Measurements from ENCODE around the gene OLIG1.

Gene OLIG1

DNA sequence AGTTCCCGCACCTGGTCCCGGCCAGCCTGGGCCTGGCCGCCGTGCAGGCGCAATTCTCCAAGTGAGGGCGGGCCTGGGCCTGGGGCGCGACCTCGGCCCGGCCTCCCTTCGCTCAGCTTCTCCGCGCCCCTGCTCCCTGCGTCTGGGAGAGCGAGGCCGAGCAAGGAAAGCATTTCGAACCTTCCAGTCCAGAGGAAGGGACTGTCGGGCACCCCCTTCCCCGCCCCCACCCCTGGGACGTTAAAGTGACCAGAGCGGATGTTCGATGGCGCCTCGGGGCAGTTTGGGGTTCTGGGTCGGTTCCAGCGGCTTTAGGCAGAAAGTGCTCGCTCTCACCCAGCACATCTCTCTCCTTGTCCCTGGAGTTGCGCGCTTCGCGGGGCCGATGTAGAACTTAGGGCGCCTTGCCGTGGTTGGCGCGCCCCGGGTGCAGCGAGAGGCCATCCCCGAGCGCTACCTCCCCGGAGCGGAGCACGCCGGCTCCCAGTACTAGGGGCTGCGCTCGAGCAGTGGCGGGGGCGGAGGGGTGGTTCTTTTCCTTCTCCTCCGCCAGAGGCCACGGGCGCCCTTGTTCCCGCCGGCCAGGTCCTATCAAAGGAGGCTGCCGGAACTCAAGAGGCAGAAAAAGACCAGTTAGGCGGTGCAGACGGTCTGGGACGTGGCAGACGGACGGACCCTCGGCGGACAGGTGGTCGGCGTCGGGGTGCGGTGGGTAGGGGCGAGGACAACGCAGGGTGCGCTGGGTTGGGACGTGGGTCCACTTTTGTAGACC lies 1.2 kb downstream of the OLIG1 start:
- H3K27ac ChIP-seq, result no peak overlapping the region
- TF ChIP-seq CTCF (IDR thresholded peaks at IDR 0.05; ENCODE audit: low read depth, low read length), result no peak
- DNase-seq, result peak; percentile 47
- no peaks in the 10 kb centered on the region for H3K36me3 ChIP-seq
- H3K9me3 ChIP-seq (ENCODE audit: severe bottlenecking), result peaks cover 8% of the 10 kb centered on the region
- H3K27me3 ChIP-seq (ENCODE audit: insufficient read depth, low read depth, severe bottlenecking), result peaks cover 43% of the 10 kb centered on the region
- peak overlapping the region; percentile 57 for H3K4me3 ChIP-seq (ENCODE audit: low read depth, low read length)

- H3K27me3 ChIP-seq (ENCODE audit: insufficient read depth, low read depth, severe bottlenecking), result peaks cover 43% of the 10 kb centered on the region
- H3K36me3 ChIP-seq, result no peaks in the 10 kb centered on the region
- DNase-seq, result peak; percentile 41
- H3K9me3 ChIP-seq (ENCODE audit: severe bottlenecking), result peaks cover 8% of the 10 kb centered on the region
- TF ChIP-seq CTCF (IDR thresholded peaks at IDR 0.05; ENCODE audit: low read depth, low read length), result no peak
- no peak overlapping the region for H3K27ac ChIP-seq
- peak overlapping the region; percentile 57 for H3K4me3 ChIP-seq (ENCODE audit: low read depth, low read length)
These were observed 1.9 kb downstream of the OLIG1 start for GRCh38 chr21:33071770-33072306.

DNA sequence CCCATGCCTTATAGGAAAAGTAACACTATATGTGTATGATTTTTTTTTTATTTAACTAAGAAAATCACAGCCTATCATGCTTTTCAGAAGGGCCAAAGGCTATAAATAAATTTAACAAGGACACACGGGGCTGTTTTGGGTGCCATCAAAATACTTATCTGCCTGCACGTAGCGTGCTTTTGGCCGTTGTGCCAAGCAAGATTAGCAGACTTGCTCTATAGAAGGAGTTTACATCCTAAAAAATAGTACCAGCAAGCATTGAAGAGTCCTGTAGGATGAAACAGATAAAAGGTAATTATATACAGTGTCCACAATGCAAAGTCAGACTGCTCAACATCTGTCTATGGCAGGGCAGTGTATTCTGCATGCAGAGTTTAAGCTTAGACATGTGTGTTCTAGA lies 3.7 kb downstream of the OLIG1 start:
- H3K9me3 ChIP-seq (ENCODE audit: severe bottlenecking), result peaks cover 8% of the 10 kb centered on the region
- DNase-seq, result no peak
- no peak for TF ChIP-seq CTCF (IDR thresholded peaks at IDR 0.05; ENCODE audit: low read depth, low read length)
- no peaks in the 10 kb centered on the region for H3K36me3 ChIP-seq
- peaks cover 36% of the 10 kb centered on the region for H3K27me3 ChIP-seq (ENCODE audit: insufficient read depth, low read depth, severe bottlenecking)
- no peak overlapping the region for H3K4me3 ChIP-seq (ENCODE audit: low read depth, low read length)
- no peak overlapping the region for H3K27ac ChIP-seq

DNA sequence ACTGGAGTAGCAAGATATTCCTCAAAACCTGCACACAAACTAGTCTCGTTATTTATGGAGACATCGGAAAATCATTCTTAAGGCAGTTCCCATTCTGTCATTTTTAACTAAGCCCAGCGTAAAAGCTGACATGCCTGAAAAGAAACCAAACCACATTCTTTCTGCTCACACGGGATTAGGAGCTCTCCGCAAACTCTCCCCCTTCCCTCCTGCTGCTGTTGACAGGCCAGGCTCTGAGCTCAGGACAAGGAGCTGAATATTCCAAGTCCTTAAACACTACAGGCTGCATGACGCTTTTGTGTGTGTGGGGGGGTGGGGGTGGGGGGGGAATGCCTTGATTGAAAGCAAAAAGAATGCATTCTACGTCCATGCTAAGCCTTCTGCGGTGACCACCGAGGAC lies 5.2 kb downstream of the OLIG1 start:
- TF ChIP-seq CTCF (IDR thresholded peaks at IDR 0.05; ENCODE audit: low read depth, low read length), result no peak
- Histone ChIP-seq H3K36me3 (no peaks in the 10 kb centered on the region), H3K27ac (no peak overlapping the region), H3K27me3 (ENCODE audit: insufficient read depth, low read depth, severe bottlenecking) (peaks cover 26% of the 10 kb centered on the region), H3K4me3 (ENCODE audit: low read depth, low read length) (no peak overlapping the region), H3K9me3 (ENCODE audit: severe bottlenecking) (no peaks in the 10 kb centered on the region)
- no peak for DNase-seq

DNA sequence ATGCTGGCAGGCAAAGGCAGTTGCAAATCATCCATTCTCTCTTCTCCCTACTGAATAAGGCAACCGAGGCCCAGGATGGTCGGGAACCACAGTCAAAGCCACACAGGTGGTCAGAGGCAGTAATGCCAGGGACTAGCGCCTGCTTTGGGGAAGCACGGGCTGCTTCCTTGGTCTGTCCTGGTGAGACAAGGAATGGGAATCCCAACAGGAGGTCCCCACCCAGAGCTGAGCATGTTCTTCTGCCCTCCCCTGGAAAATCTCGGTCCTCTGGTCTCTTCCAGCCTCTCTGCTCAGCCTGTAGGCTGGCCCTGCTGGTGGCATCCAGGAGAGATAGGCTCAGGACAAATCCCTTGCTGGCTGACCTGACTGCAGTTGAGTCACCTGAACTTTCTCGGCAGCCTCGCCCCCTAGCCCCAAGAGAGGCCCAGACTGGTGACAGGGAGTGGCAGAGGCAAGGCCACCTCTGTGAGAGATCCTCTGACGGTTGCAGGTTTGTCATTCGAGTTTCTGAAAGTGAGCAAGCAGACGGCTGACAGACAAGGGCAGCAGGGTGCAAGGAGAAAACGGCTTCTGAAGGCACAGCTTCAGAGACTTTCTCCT lies 5.8 kb downstream of the OLIG1 start:
- Histone ChIP-seq H3K27me3 (ENCODE audit: insufficient read depth, low read depth, severe bottlenecking) (peaks cover 26% of the 10 kb centered on the region), H3K36me3 (no peaks in the 10 kb centered on the region), H3K9me3 (ENCODE audit: severe bottlenecking) (no peaks in the 10 kb centered on the region), H3K27ac (no peak overlapping the region), H3K4me3 (ENCODE audit: low read depth, low read length) (no peak overlapping the region)
- TF ChIP-seq CTCF (IDR thresholded peaks at IDR 0.05; ENCODE audit: low read depth, low read length), result no peak
- DNase-seq, result no peak
